Panc1 (cell line): ENCODE measurements around the gene SLC7A9. TPM values are rescaled to one million over a fixed set of nuclear protein-coding genes. Genes with fewer than 3 reads are reported as not detected.
A peak's percentile ranks its signal among the peaks of the same experiment; 100 is the strongest.

ENCODE experiments used
- ATAC-seq: fragments of 200-7000 bp; cut with Tn5 transposase; 2 replicates; pipeline ENCODE4 v1.9.1; 2020; ENCODE audit warnings: mild to moderate bottlenecking, moderate library complexity
- BruUV-seq: library from RNA; stranded (reverse); fragments of 400-500 nt; replicated peaks from 2 replicates; lab custom pipeline; 2021; lab: Mats Ljungman, UMichigan
- CTCF ChIA-PET: fragments of 300-600 bp; sonication (Branson Sonifier 250); formaldehyde crosslinking; loops from one replicate; lab custom pipeline; 2022; ENCODE audit warnings: antibody characterized with exemption; lab: Charles Lee
- POLR2A ChIA-PET: fragments of 300-600 bp; sonication (Branson Sonifier 250); formaldehyde crosslinking; loops from one replicate; lab custom pipeline; 2022; ENCODE audit warnings: antibody characterized with exemption; lab: Charles Lee
- DNase-seq: peaks from one replicate; pipeline ENCODE4 v3.0.0-alpha.2; 2010; ENCODE audit warnings: low read depth, low spot score
- H3K27ac ChIP-seq: 2 replicates; pipeline ENCODE4 v1.5.1; 2011; ENCODE audit warnings: mild to moderate bottlenecking, low read length, inconsistent platforms
- H3K27me3 ChIP-seq: fragments of 200-500 bp; sonication (Bioruptor generic); 2 replicates; pipeline ENCODE4 v1.6.0; 2014; ENCODE audit warnings: low read length, inconsistent platforms; ENCODE audit not compliant: control insufficient read depth, insufficient read depth
- H3K36me3 ChIP-seq: fragments of 200-500 bp; sonication (Bioruptor generic); 2 replicates; pipeline ENCODE4 v1.5.1; 2014; ENCODE audit warnings: inconsistent platforms, mild to moderate bottlenecking, low read length, moderate library complexity; ENCODE audit not compliant: control insufficient read depth, insufficient read depth
- H3K4me1 ChIP-seq: 2 replicates; pipeline ENCODE4 v1.5.1; 2011; ENCODE audit warnings: inconsistent platforms, mild to moderate bottlenecking, low read length, moderate library complexity; ENCODE audit not compliant: control insufficient read depth, insufficient read depth
- H3K4me3 ChIP-seq, 2 experiments: 2 replicates each; pipeline ENCODE4 v1.5.1; 2011 to 2012; ENCODE audit warnings: low read depth in 2 of 2, low read length in 2 of 2, mild to moderate bottlenecking in 2 of 2, inconsistent platforms in 1 of 2, moderate library complexity in 1 of 2
- H3K9me3 ChIP-seq: fragments of 200-500 bp; sonication (Bioruptor generic); 2 replicates; pipeline ENCODE4 v1.5.1; 2014; ENCODE audit warnings: low read depth, mild to moderate bottlenecking, inconsistent platforms, low read length, moderate library complexity; ENCODE audit not compliant: control insufficient read depth, insufficient read depth
- CTCF ChIP-seq: fragments of 450-650 bp; IDR thresholded peaks from 2 replicates; pipeline ENCODE4 v1.5.1; 2017; ENCODE audit warnings: mild to moderate bottlenecking
- POLR2AphosphoS5 ChIP-seq: IDR thresholded peaks from 2 replicates; pipeline ENCODE4 v1.6.1; 2012; ENCODE audit warnings: mild to moderate bottlenecking, low read depth, low read length, moderate library complexity
- REST ChIP-seq, 2 experiments: IDR thresholded peaks; 2 replicates each; pipeline ENCODE4 v1.6.1; 2011 to 2012; ENCODE audit warnings: low read depth in 2 of 2, control low read depth in 1 of 2, low read length in 1 of 2, mild to moderate bottlenecking in 1 of 2, moderate library complexity in 1 of 2; ENCODE audit not compliant: insufficient read depth in 1 of 2
- SIN3A ChIP-seq: IDR thresholded peaks from 2 replicates; pipeline ENCODE4 v1.6.1; 2012; ENCODE audit warnings: low read depth, mild to moderate bottlenecking, low read length, moderate library complexity, borderline replicate concordance; ENCODE audit not compliant: insufficient read depth
- TCF7L2 ChIP-seq: IDR thresholded peaks from 2 replicates; pipeline ENCODE4 v1.6.1; 2011; ENCODE audit warnings: mild to moderate bottlenecking, low read depth, low read length, inconsistent platforms
- in situ Hi-C: cut with HindIII; loops from 2 replicates; pipeline ENCODE4 v1.10.0; 2016; ENCODE audit warnings: low sequenced_read_pairs, low pct_unique_long_range_greater_than_20kb
- intact Hi-C: fragments of 100-400 bp; cut with micrococcal nuclease; formaldehyde crosslinking; loops from one replicate; pipeline ENCODE4 v1.10.0; 2022; ENCODE audit not compliant: unreplicated experiment
- total RNA-seq: library from RNA; stranded (reverse); gene quantifications from one replicate; pipeline ENCODE4 v1.2.1, GENCODE V29; 2021; ENCODE audit not compliant: unreplicated experiment

Gene SLC7A9
- total RNA-seq, 1 experiment from 2014 or later, result 0.28 TPM

DNA sequence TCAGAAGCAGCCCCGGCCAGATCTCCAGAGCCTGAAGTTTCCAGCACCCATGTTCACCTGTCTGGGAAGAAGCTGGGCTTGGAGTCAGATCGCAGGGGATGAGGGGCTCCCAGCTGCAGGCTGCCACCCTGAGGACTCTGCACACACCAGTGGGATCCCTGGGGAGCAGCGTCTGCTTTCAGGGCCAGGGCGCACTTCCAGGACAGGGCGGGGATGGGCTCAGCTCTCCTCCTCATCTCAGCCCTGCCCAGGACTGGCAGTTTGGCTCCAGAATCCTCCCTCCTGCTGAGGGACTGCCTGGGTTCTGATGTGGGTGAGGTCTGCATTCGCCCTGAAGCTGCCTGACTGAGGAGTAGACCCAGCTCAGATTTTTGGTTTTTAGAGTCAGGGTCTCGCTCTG, 3.5 kb downstream of the SLC7A9 start:
- in situ Hi-C loops (no loop called here), intact Hi-C loops (no loop called here)
- POLR2A ChIA-PET, result interaction anchor here (0.6 kb wide), 2 partner anchors 13 to 260 kb away, joined by 3 to 7 read pairs; no protein-coding TSS in a partner anchor
- TF ChIP-seq CTCF, result no peak
- TF ChIP-seq SIN3A, result no peak
- TF ChIP-seq REST (IDR thresholded peaks at IDR 0.05; ENCODE audit: insufficient read depth in 1 of 2, low read depth in 2 of 2, low read length in 1 of 2), result no peak
- TF ChIP-seq TCF7L2, result no peak
- Histone ChIP-seq H3K4me1 (no peaks in the 10 kb centered on the region), H3K27me3 (no peaks in the 10 kb centered on the region), H3K4me3 (no peak overlapping the region), H3K27ac (no peak overlapping the region), H3K36me3 (no peaks in the 10 kb centered on the region), H3K9me3 (no peaks in the 10 kb centered on the region)
- ATAC-seq (peak; percentile 17; the same call in 1 of the 2 replicates), DNase-seq (no peak)
- no TSS peak for BruUV-seq
- CTCF ChIA-PET, result no interaction called here

DNA sequence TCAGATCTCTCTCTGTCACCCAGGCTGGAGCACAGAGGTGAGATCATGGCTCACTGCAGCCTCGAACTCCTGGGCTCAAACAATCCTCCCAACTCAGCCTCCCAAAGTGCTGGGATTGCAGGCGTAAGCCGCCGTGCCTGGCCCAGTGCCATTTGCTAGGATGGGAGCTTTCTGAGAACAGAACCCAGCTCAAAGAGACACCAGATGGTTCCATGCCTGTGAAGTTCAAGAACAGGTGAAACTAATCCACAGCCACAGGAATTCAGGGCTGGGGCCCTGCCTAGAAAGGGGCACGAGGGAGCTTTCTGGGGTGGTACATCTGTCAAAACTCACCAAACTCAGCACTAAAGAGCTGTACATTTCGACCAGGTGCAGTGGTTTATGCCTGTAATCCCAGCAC, 4.2 kb downstream of the SLC7A9 start:
- Histone ChIP-seq H3K4me1 (no peaks in the 10 kb centered on the region), H3K27me3 (no peaks in the 10 kb centered on the region), H3K27ac (no peak overlapping the region), H3K4me3 (no peak overlapping the region), H3K9me3 (no peaks in the 10 kb centered on the region), H3K36me3 (no peaks in the 10 kb centered on the region)
- ChIA-PET CTCF (no interaction called here), POLR2A (no interaction called here)
- no TSS peak for BruUV-seq
- intact Hi-C loops (no loop called here), in situ Hi-C loops (no loop called here)
- ATAC-seq (no peak), DNase-seq (no peak)
- no peak for TF ChIP-seq REST (IDR thresholded peaks at IDR 0.05; ENCODE audit: insufficient read depth in 1 of 2, low read depth in 2 of 2, low read length in 1 of 2)
- TF ChIP-seq TCF7L2, result no peak
- TF ChIP-seq SIN3A, result no peak
- no peak for TF ChIP-seq CTCF
- no peak for TF ChIP-seq POLR2AphosphoS5
